Raji (cell line): ENCODE measurements around the gene CHRDL1.

Experiments used
- POLR2A ChIP-seq: IDR thresholded peaks from 2 replicates; pipeline ENCODE4 v1.6.1; 2011; ENCODE audit warnings: low read depth, low read length, control low read depth; ENCODE audit not compliant: insufficient read depth

CHRDL1 gene

GRCh38 chrX:110692866-110693265 is 102.8 kb downstream of the CHRDL1 start:
- TF ChIP-seq POLR2A = no peak

DNA sequence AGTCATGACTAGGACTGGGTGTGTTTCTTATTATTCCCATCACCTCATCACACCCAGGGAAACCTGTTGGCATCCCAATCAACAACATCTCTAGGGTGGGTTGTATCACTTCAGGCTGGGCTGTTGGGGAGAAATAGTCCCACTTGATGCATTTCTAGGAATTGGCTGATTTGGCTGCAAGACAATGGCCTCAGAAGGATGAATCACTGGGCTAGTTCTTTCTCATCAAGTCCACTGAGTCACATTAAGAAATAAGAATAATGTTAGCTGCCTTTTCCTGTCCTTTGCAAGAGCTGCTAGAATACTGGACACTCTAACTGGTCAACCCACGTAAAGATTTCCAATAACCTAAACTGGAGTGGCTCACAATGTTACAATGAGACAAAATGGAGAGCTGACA is 104.2 kb downstream of the CHRDL1 start:
- TF ChIP-seq POLR2A = no peak

GRCh38 chrX:110684653-110685052 is 111.0 kb downstream of the CHRDL1 start:
- TF ChIP-seq POLR2A = no peak

DNA sequence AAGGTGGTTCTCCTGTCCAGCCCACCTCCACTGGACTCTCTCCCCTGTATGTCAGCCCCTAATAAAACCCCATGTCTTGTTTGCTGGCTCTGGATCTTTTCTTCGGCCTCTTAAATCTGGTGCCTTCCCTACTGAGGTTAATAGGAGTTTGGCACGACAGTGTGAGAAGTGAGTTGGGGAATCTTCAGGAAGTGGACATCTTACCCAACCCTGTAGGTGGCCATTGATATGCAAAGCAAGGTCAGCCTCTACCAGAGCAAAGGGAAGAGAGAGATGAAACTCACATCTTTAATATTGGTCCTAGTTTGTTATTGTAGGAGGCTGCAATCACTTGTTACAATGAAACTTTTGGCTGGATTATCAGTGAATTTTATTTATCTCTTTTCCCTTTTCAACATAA is 111.7 kb downstream of the CHRDL1 start:
- TF ChIP-seq POLR2A = no peak

- TF ChIP-seq POLR2A = no peak
These were observed 117.0 kb downstream of the CHRDL1 start for GRCh38 chrX:110678591-110678990.

DNA sequence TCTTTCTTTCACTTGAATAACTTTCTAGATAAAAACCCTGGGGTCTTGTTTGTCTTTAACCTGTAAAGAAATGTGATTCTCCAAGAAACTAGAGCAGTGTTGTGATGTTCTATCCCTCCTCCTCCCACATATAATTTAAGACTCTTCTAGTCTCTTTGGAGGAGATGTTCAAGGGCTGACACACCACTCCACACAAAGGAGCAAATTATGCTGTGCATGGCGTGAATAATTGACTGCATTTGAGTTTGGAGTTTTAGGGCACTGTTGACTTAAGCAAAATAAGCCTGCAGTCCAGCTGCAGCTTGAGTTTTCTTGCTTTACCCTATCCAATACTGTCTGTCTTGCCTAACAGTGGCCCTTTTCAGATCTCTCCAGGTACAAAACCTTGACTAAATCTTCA is 119.7 kb downstream of the CHRDL1 start:
- TF ChIP-seq POLR2A = no peak

DNA sequence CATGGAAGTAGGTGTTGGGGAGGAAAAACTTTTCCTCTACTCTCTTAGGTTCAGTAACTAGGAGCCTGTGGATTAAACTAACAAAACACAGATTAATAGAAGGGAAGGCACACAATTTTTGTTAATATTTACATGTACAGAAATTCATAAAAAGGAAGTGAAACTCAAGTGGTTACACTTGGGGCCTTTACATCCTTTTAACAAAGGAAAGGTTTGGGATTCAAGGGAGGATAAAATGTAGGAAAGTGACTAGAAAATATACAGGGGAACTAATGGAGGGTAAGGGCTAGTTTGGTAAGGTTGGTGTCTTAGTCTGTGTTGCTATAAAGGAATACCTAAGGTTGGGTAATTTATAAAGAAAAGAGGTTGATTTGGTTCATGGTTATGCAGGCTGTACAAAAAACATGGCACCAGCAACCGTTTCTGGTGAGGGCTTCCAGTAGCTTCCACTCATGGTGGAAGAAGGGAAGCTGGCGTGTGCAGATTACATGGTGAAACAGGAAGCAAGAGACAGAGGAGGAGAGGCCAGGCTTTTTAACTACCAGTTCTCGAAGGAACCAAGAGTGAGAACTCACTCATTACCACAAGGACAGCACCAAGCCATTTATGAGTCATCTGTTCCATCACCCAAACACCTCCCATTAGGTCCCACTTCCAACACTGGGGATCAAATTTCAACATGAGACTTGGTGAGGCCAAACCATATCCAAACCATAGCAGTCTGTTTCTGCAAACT is 124.4 kb downstream of the CHRDL1 start:
- no peak for TF ChIP-seq POLR2A

DNA sequence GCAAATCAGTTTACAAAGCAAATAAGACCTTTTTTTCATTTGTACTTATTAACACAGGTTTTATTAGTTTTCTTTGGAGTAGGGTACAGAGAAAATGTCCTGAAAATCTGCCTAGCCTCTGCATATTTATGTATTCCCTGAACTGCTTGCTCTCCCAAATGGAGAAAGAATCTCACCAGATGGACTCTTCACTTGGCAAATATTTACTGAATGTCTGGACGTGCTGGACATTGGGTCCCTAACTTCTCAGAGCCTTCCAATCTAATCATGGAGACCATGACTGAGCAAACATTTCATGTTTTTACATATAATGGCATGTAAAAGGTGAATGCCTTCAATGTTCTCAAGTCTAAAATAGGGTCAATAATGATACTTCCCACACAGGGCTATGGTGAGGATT is 126.0 kb downstream of the CHRDL1 start:
- TF ChIP-seq POLR2A = no peak

DNA sequence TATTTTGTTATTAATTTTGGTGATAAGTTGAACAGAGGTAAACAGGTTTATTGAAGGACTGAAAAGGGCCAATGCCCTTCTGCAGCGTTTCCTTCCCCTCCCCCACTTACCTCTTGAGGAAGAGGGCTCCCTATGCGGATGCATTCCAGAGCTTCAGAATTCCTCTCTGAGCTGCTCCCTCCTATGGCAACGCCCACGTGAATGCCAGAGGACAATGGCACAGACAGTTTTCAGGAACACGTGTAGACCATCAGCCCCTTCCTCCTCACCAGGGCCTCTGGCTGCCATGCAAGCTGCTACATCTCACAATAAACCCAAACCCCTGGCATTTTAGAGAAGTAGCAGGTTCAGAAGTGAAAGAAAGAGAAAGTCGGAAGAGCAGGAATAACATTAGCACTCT is 127.9 kb downstream of the CHRDL1 start:
- TF ChIP-seq POLR2A = no peak

DNA sequence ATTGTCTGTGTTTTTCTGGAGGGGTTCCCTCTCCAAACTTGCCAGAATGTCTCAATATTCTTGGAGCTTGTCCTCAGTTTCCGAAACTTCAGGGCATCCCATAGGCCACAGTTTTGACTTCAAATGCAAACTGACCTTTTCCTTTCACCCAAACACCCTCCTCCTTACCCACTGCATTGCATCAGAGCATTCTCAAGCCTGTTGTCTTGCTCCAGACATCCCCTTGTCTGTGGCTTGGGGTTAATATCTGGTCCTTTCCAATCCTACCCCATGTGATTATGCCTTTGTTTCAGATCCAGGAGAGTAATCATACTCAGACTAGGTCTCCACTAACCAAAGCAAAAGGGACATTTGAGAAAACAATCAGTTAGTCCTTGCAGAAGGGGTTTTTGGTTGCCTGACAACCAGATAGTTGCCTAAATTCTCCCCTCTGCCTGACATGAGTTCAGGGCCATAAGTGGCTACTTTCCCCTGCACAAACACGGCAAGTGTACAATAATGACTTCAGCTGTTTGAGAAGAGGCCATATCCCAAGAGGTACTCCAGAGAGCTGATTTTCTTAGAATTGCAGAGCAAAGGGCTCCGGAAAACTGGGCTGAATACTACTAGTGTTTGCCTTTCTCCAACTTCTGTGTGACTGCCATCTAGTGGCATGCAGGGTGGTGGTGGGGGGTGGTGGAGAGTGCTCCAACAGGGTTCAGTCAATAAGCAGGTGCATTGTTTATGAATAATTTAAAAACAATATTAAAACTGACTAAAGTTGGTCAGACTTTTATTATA is 130.2 kb downstream of the CHRDL1 start:
- no peak for TF ChIP-seq POLR2A

DNA sequence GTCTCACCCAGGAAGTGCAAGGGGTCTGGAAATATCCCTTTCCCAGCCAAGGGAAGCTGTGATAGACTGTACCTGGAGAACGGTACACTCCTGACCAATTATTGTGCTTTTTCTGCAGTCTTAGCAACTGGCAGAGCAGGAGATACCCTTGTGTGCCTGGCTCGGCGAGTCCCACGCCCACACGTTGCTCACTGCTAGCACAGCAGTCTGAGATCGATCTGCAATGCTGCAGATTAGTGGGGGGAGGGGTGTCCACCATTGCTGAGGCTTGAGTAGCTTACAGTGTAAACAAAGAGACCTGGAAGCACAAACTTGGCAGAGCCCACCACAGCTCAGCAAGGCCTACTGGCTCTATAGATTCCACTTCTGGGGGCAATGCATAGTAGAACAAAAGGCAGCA is 138.5 kb downstream of the CHRDL1 start:
- TF ChIP-seq POLR2A = no peak

DNA sequence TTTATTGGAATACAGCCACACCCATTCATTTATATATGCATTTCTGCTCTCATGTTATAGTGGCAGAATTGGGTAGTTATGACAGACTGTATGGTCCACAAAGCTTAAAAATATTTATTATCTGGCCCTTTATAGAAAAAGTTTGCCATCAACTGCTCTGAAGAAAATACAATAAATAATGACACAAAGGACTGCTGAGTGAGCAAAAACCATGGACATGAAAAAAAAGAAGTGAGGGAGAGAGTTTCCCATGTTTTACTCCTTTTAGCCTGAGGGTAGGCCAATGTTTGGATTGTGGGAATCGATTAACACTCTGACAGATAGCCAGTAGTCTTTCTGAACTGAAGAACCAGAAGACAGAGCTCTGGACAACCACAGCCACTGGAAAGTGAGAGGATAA is 149.2 kb downstream of the CHRDL1 start:
- TF ChIP-seq POLR2A = no peak
